WTC11 (cell line): ENCODE measurements around the gene TIMM23B.
"Not testable (repeated sequence)": the region's sequence is repeated elsewhere in the genome, so short reads cannot be mapped to it uniquely, and the experiment has no call there.

Experiments used
- ATF3 ChIP-seq: sonication (generic); formaldehyde crosslinking; conservative IDR thresholded peaks from 2 replicates; pipeline ENCODE4 v1.8.1; 2022; ENCODE audit warnings: mild to moderate bottlenecking, missing genetic modification reagents
- CTCF ChIP-seq: fragments of 200-600 bp; IDR thresholded peaks from 2 replicates; pipeline ENCODE4 v1.8.0; 2022; ENCODE audit warnings: antibody characterized with exemption
- FOXJ3 ChIP-seq: sonication (generic); formaldehyde crosslinking; IDR thresholded peaks from 2 replicates; pipeline ENCODE4 v1.9.0; 2021; ENCODE audit warnings: missing genetic modification reagents, mild to moderate bottlenecking, borderline replicate concordance
- FOXK1 ChIP-seq: sonication (generic); formaldehyde crosslinking; IDR thresholded peaks from 2 replicates; pipeline ENCODE4 v1.8.0; 2022; ENCODE audit warnings: mild to moderate bottlenecking, moderate library complexity, missing genetic modification reagents
- FOXP4 ChIP-seq: sonication (generic); formaldehyde crosslinking; IDR thresholded peaks from 2 replicates; pipeline ENCODE4 v1.8.0; 2022; ENCODE audit warnings: mild to moderate bottlenecking, missing genetic modification reagents
- NR3C1 ChIP-seq: sonication (generic); formaldehyde crosslinking; conservative IDR thresholded peaks from 2 replicates; pipeline ENCODE4 v1.8.1; 2023; ENCODE audit warnings: low read depth, mild to moderate bottlenecking, missing genetic modification reagents
- USF2 ChIP-seq: sonication (generic); formaldehyde crosslinking; IDR thresholded peaks from 2 replicates; pipeline ENCODE4 v1.8.1; 2023; ENCODE audit warnings: mild to moderate bottlenecking, missing genetic modification reagents, moderate library complexity
- ZNF138 ChIP-seq: sonication (generic); formaldehyde crosslinking; conservative IDR thresholded peaks from 2 replicates; pipeline ENCODE4 v1.8.1; 2022; ENCODE audit warnings: mild to moderate bottlenecking, moderate library complexity, missing genetic modification reagents
- TF ChIP-seq, protein P1 (sequence below): sonication (generic); formaldehyde crosslinking; IDR thresholded peaks from 2 replicates; pipeline ENCODE4 v1.8.1; 2023; ENCODE audit warnings: mild to moderate bottlenecking, missing genetic modification reagents
- TF ChIP-seq, protein P2 (sequence below): sonication (generic); formaldehyde crosslinking; conservative IDR thresholded peaks from 2 replicates; pipeline ENCODE4 v1.8.1; 2023; ENCODE audit warnings: mild to moderate bottlenecking, low read depth, missing genetic modification reagents, moderate library complexity
- TF ChIP-seq, protein P3 (sequence below): sonication (generic); formaldehyde crosslinking; IDR thresholded peaks from 2 replicates; pipeline ENCODE4 v1.8.0; 2023; ENCODE audit warnings: missing genetic modification reagents
- TF ChIP-seq, protein P4 (sequence below): sonication (generic); formaldehyde crosslinking; IDR thresholded peaks from 2 replicates; pipeline ENCODE4 v1.8.1; 2022; ENCODE audit warnings: low read depth, mild to moderate bottlenecking, moderate library complexity, missing genetic modification reagents, borderline replicate concordance
- TF ChIP-seq, protein P5 (sequence below): sonication (generic); formaldehyde crosslinking; IDR thresholded peaks from 2 replicates; pipeline ENCODE4 v1.8.1; 2023; ENCODE audit warnings: mild to moderate bottlenecking, missing genetic modification reagents

DNA sequence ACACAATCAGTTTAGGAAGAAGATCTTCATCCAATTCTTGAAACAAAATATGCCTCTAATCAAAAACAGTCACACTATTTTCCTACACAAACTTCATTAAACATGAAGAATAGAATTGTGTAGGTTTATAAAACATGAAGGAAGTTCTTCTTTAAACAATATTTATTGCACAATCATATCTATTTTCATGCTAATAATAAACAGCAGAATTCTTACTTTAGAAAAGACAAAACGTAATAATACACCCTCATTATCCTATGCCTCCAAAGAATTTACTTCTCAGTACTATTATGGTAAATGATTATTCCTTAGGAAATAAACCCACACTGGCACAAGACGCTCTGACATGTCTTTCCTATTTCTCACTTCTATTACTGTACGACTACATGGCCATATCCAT lies 41.4 kb upstream of the TIMM23B start:
- not testable (repeated sequence) for TF ChIP-seq CTCF; NR3C1; FOXK1 (CRISPR knock-in tag); FOXP4 (CRISPR knock-in tag); ZNF138 (CRISPR knock-in tag); USF2 (CRISPR knock-in tag); ATF3; FOXJ3 (CRISPR knock-in tag)
- TF ChIP-seq, protein P1, sequence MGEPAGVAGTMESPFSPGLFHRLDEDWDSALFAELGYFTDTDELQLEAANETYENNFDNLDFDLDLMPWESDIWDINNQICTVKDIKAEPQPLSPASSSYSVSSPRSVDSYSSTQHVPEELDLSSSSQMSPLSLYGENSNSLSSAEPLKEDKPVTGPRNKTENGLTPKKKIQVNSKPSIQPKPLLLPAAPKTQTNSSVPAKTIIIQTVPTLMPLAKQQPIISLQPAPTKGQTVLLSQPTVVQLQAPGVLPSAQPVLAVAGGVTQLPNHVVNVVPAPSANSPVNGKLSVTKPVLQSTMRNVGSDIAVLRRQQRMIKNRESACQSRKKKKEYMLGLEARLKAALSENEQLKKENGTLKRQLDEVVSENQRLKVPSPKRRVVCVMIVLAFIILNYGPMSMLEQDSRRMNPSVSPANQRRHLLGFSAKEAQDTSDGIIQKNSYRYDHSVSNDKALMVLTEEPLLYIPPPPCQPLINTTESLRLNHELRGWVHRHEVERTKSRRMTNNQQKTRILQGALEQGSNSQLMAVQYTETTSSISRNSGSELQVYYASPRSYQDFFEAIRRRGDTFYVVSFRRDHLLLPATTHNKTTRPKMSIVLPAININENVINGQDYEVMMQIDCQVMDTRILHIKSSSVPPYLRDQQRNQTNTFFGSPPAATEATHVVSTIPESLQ (CRISPR knock-in tag): not testable (repeated sequence)
- TF ChIP-seq, protein P2, sequence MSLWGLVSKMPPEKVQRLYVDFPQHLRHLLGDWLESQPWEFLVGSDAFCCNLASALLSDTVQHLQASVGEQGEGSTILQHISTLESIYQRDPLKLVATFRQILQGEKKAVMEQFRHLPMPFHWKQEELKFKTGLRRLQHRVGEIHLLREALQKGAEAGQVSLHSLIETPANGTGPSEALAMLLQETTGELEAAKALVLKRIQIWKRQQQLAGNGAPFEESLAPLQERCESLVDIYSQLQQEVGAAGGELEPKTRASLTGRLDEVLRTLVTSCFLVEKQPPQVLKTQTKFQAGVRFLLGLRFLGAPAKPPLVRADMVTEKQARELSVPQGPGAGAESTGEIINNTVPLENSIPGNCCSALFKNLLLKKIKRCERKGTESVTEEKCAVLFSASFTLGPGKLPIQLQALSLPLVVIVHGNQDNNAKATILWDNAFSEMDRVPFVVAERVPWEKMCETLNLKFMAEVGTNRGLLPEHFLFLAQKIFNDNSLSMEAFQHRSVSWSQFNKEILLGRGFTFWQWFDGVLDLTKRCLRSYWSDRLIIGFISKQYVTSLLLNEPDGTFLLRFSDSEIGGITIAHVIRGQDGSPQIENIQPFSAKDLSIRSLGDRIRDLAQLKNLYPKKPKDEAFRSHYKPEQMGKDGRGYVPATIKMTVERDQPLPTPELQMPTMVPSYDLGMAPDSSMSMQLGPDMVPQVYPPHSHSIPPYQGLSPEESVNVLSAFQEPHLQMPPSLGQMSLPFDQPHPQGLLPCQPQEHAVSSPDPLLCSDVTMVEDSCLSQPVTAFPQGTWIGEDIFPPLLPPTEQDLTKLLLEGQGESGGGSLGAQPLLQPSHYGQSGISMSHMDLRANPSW (CRISPR knock-in tag): not testable (repeated sequence)
- TF ChIP-seq, protein P3, sequence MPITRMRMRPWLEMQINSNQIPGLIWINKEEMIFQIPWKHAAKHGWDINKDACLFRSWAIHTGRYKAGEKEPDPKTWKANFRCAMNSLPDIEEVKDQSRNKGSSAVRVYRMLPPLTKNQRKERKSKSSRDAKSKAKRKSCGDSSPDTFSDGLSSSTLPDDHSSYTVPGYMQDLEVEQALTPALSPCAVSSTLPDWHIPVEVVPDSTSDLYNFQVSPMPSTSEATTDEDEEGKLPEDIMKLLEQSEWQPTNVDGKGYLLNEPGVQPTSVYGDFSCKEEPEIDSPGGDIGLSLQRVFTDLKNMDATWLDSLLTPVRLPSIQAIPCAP (CRISPR knock-in tag): not testable (repeated sequence)
- TF ChIP-seq, protein P4, sequence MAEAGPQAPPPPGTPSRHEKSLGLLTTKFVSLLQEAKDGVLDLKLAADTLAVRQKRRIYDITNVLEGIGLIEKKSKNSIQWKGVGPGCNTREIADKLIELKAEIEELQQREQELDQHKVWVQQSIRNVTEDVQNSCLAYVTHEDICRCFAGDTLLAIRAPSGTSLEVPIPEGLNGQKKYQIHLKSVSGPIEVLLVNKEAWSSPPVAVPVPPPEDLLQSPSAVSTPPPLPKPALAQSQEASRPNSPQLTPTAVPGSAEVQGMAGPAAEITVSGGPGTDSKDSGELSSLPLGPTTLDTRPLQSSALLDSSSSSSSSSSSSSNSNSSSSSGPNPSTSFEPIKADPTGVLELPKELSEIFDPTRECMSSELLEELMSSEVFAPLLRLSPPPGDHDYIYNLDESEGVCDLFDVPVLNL (CRISPR knock-in tag): not testable (repeated sequence)
- TF ChIP-seq, protein P5, sequence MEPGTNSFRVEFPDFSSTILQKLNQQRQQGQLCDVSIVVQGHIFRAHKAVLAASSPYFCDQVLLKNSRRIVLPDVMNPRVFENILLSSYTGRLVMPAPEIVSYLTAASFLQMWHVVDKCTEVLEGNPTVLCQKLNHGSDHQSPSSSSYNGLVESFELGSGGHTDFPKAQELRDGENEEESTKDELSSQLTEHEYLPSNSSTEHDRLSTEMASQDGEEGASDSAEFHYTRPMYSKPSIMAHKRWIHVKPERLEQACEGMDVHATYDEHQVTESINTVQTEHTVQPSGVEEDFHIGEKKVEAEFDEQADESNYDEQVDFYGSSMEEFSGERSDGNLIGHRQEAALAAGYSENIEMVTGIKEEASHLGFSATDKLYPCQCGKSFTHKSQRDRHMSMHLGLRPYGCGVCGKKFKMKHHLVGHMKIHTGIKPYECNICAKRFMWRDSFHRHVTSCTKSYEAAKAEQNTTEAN (CRISPR knock-in tag): not testable (repeated sequence)
